GM12872 (cell line): ENCODE measurements around the gene TMEM245.

Source experiments
- TF ChIP-seq, protein P1 (sequence below): IDR thresholded peaks from 3 replicates; pipeline ENCODE4 v1.5.1; 2011; ENCODE audit warnings: low read depth, mild to moderate bottlenecking, low read length, moderate library complexity; ENCODE audit not compliant: insufficient read depth

The TMEM245 gene

DNA sequence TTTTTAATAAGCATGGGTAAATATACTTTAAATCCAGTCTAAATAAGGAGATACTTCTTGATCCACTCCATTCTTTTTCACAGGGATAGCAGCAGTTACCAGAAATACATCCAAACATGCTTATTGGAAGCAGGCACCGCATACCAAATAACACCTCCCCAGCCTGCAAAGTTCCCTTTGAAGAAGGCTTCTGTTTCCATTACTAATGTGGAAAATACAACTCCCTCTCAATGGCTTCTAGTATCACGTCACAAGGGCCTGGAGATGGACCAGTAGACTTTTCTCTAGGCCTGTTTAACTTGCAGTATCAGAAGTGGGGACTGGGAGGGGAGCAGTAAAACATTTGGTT lies 20.8 kb downstream of the TMEM245 start:
- TF ChIP-seq, protein P1, sequence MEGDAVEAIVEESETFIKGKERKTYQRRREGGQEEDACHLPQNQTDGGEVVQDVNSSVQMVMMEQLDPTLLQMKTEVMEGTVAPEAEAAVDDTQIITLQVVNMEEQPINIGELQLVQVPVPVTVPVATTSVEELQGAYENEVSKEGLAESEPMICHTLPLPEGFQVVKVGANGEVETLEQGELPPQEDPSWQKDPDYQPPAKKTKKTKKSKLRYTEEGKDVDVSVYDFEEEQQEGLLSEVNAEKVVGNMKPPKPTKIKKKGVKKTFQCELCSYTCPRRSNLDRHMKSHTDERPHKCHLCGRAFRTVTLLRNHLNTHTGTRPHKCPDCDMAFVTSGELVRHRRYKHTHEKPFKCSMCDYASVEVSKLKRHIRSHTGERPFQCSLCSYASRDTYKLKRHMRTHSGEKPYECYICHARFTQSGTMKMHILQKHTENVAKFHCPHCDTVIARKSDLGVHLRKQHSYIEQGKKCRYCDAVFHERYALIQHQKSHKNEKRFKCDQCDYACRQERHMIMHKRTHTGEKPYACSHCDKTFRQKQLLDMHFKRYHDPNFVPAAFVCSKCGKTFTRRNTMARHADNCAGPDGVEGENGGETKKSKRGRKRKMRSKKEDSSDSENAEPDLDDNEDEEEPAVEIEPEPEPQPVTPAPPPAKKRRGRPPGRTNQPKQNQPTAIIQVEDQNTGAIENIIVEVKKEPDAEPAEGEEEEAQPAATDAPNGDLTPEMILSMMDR = no peak

DNA sequence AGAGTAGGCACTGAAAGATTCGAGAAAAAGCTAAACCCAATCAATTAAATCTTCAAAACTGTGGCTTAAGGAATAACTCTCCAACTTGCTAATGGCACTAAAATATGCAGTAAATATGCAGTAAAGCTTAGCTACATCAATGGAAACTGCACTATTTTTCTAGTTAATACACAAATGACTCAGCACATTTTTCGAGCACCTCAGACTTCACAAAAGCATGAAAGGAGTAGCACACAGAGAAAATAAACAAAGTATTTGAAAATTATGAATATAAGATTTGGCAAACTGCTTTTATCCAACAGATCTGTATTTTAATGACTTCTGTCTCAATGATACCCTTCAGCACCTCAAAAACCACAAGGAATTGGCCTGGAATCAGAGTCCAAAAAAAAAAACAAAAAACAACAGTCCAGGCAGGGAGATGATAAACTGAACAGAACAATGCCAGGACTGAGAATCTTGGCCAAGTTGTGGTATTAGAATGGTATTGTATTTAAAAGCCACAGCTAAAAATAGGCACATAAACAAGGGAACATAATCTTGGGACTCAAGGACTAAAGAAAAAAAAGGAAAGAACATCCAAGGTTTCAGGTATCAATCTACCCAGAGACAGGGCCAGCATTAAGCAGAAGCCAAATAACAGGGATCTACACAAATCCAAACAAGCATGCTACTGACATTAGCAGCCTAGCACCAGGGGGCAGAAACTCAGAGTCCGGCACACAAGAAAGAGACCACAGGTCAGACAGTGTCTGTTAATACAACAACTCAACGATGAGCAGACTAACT lies 21.4 kb downstream of the TMEM245 start:
- TF ChIP-seq, protein P1 = peak; percentile 7; the same call in 1 of the 3 replicates

DNA sequence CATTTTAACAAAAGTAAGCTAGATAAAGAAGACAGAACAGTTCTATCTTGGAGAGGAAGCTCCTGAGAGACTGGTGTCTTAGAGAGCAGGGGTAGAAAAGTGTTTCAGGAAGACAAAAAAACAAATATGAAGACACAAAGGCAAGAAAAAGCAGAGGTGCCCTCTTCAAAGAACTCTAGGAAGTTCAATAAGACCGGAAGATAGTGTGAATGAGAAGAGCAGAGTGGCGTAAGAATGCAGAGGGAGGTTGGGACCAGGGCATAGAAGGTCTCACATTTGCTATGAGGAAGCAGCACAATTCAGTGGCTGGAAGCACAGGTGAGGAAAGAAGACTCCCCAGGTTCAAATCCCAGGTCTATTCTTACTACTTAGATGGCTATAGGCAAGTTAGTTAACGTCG lies 22.6 kb downstream of the TMEM245 start:
- TF ChIP-seq, protein P1 = no peak

DNA sequence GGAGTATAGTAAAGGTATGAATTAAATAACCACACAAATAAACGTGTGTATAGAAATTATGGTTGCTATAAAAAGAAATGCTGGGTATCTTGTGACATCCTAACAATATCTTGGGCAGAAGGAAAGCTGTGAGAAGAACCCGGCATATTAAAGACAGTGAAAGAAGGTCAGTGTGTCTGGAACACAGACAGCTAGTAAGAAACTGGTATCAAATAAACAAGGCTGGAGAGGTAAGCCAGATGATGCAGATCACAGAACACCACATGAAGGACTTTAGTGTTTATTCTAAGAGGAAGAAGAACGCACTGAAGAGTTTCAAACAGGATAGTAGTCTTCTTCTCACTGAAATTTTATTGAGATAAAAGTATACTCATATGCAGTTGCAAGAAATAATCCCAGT lies 24.4 kb downstream of the TMEM245 start:
- TF ChIP-seq, protein P1 = no peak

DNA sequence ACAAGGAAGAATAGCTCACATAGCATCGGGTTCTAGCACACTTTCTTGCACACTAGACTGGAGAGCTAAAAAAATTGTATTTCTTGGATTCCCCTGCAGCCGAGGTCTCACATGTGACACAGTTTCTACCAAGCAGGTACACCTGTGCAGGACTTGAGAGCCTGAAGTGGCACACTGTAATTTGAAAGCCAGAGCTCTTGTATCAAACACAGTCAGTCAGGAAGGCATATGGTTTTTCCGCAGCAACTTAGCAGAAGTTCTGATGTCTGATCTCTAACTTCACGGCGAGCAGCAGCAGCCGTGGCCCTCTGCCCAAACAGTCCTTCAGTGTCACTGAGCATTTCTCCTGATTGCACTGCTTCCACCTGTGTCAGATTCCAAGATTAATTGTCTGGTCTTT lies 25.5 kb downstream of the TMEM245 start:
- TF ChIP-seq, protein P1 = no peak

DNA sequence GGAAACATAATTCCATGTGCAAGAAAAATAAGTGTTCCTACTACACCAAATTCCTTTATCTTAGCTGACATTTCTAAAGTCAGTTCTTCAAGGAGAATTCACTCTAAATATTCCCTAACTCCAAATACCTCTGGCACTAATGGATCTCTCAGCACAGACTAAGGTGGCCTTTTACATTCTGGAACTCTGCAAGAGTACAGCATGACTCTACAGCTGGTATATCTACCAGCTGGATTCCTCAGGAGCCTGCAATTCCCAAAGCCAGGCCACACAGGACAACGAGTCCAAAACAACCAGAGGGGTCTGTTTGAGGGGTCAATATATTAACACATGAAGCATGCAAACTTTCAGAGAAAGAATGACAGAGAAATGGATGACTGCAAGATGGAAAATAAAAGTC lies 27.2 kb downstream of the TMEM245 start:
- TF ChIP-seq, protein P1 = no peak

DNA sequence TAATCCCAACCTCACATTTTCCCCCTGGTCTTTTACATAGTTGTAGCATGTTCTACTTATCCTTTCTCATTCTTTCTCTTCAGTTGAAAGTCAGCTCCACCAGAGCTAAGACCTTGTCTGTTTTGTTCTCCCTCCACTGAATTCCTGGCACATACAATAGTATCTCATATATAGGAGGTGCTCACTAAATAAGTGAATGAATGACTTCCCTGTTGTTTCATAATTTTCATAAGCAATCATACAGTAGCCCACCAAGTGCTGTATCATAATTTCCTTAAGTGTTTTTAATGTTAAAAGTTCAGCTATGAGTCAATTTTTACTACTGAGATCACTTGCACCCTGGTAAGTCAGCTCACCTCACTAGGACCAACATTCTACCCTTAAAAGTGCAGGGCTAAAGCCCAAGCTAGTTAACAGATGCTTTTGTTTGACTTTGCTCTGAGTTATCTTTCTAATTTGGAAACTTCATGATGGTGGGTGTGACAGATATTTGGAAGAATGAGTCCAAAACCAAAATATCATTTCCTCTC lies 27.6 kb downstream of the TMEM245 start:
- TF ChIP-seq, protein P1 = no peak
